Measurements from ENCODE around the gene CNTN3. TPM values are rescaled to one million over a fixed set of nuclear protein-coding genes. Genes with fewer than 3 reads are reported as not detected.

CNTN3 gene
- total RNA-seq, 2 donors from 2014 or later, result 7.3 to 20.4 TPM

- H3K36me3 ChIP-seq (replicated peaks in 1 of 2; ENCODE audit: insufficient read depth in 1 of 2, low read depth in 2 of 2), result no peaks in the 10 kb centered on the region
- ATAC-seq (no peak), DNase-seq (no peak)
- 96 to 97% methylated on average over 2 of the region's 2 CpGs for WGBS, 2 donors
- H3K9me3 ChIP-seq, result no peaks in the 10 kb centered on the region
- H3K27me3 ChIP-seq, result no peaks in the 10 kb centered on the region
- H3K4me3 ChIP-seq, result no peak overlapping the region
- no peak overlapping the region for H3K27ac ChIP-seq
- intact Hi-C loops (cut with DNase I), result no loop called here
- H3K4me1 ChIP-seq, result no peaks in the 10 kb centered on the region
- no peak for TF ChIP-seq CTCF (IDR thresholded peaks at IDR 0.05)
- TF ChIP-seq POLR2A (IDR thresholded peaks at IDR 0.05), result no peak
Observed at GRCh38 chr3:74599564-74599963, 14.9 kb downstream of the CNTN3 start.

GRCh38 chr3:74593152-74593551 is 21.3 kb downstream of the CNTN3 start:
- WGBS, 2 donors, result 76 to 83% methylated on average over 3 of the region's 3 CpGs

GRCh38 chr3:74592359-74592758 is 22.1 kb downstream of the CNTN3 start:
- Histone ChIP-seq H3K9me3 (no peaks in the 10 kb centered on the region), H3K4me3 (no peak overlapping the region), H3K4me1 (peaks cover 6% of the 10 kb centered on the region), H3K27ac (no peak overlapping the region), H3K36me3 (replicated peaks in 1 of 2; ENCODE audit: insufficient read depth in 1 of 2, low read depth in 2 of 2) (no peaks in the 10 kb centered on the region), H3K27me3 (no peaks in the 10 kb centered on the region)
- DNase-seq (no peak), ATAC-seq (no peak)
- 50 to 61% methylated on average over 2 of the region's 2 CpGs for WGBS, 2 donors
- TF ChIP-seq CTCF (IDR thresholded peaks at IDR 0.05) (no peak), POLR2A (IDR thresholded peaks at IDR 0.05) (no peak)
- intact Hi-C loops (cut with DNase I), result no loop called here

More at GRCh38 chr3:74593152-74593551, 21.3 kb downstream of the CNTN3 start:
- Histone ChIP-seq H3K27me3 (no peaks in the 10 kb centered on the region), H3K4me3 (no peak overlapping the region), H3K4me1 (peaks cover 6% of the 10 kb centered on the region), H3K9me3 (no peaks in the 10 kb centered on the region), H3K27ac (no peak overlapping the region), H3K36me3 (replicated peaks in 1 of 2; ENCODE audit: insufficient read depth in 1 of 2, low read depth in 2 of 2) (no peaks in the 10 kb centered on the region)
- no peak for TF ChIP-seq CTCF (IDR thresholded peaks at IDR 0.05)
- TF ChIP-seq POLR2A (IDR thresholded peaks at IDR 0.05), result no peak
- intact Hi-C loops (cut with DNase I), result no loop called here
- no peak for DNase-seq
- ATAC-seq, result no peak

GRCh38 chr3:74591946-74592345 is 22.5 kb downstream of the CNTN3 start:
- Histone ChIP-seq H3K27ac (no peak overlapping the region), H3K4me3 (no peak overlapping the region), H3K36me3 (replicated peaks in 1 of 2; ENCODE audit: insufficient read depth in 1 of 2, low read depth in 2 of 2) (no peaks in the 10 kb centered on the region), H3K4me1 (peaks cover 6% of the 10 kb centered on the region), H3K9me3 (no peaks in the 10 kb centered on the region), H3K27me3 (no peaks in the 10 kb centered on the region)
- no peak for ATAC-seq
- TF ChIP-seq CTCF (IDR thresholded peaks at IDR 0.05) (no peak), POLR2A (IDR thresholded peaks at IDR 0.05) (no peak)
- intact Hi-C loops (cut with DNase I), result no loop called here
- DNase-seq, result no peak

- TF ChIP-seq POLR2A (IDR thresholded peaks at IDR 0.05) (no peak), CTCF (IDR thresholded peaks at IDR 0.05) (no peak)
- ATAC-seq (no peak), DNase-seq (no peak)
- Histone ChIP-seq H3K9me3 (no peaks in the 10 kb centered on the region), H3K4me3 (no peak overlapping the region), H3K4me1 (peaks cover 6% of the 10 kb centered on the region), H3K27ac (no peak overlapping the region), H3K36me3 (replicated peaks in 1 of 2; ENCODE audit: insufficient read depth in 1 of 2, low read depth in 2 of 2) (no peaks in the 10 kb centered on the region), H3K27me3 (no peaks in the 10 kb centered on the region)
- intact Hi-C loops (cut with DNase I), result no loop called here
- WGBS, 2 donors, result 74 to 90% methylated on average over 2 of the region's 2 CpGs
Observed at GRCh38 chr3:74591342-74591741, 23.1 kb downstream of the CNTN3 start.

All from body of pancreas (tissue), 4 donors.